Heart right ventricle (tissue), 16 donors: ENCODE results near the gene DCBLD2. TPM values are rescaled to one million over a fixed set of nuclear protein-coding genes. Genes with fewer than 3 reads are reported as not detected.

Source experiments
- ATAC-seq, 8 donors: fragments of 200-7000 bp; cut with Tn5 transposase; one replicate each; pipeline ENCODE4 v1.9.1; 2020; ENCODE audit warnings: mild to moderate bottlenecking in 8 of 8, moderate library complexity in 8 of 8, moderate number of reproducible peaks in 1 of 8
- DNase-seq, 2 donors: peaks; one replicate each; pipeline ENCODE4 v3.0.0-alpha.2; 2020
- H3K27ac ChIP-seq, 10 donors: fragments of 200-600 bp; sonication (generic) in 2 of 10; one replicate each; pipeline versions ENCODE4 v1.5.0 to v1.8.0; 2020 to 2022; ENCODE audit warnings: mild to moderate bottlenecking in 3 of 10
- H3K27me3 ChIP-seq, 7 donors: fragments of 200-600 bp; one replicate each; pipeline ENCODE4 v1.8.0; 2021 to 2022; ENCODE audit warnings: mild to moderate bottlenecking in 2 of 7
- H3K36me3 ChIP-seq, 9 donors: fragments of 200-600 bp; sonication (generic) in 1 of 9; one replicate each; pipeline versions ENCODE4 v1.5.0 to v1.8.0; 2020 to 2022; ENCODE audit warnings: mild to moderate bottlenecking in 2 of 9
- H3K4me1 ChIP-seq, 9 donors: fragments of 200-600 bp; sonication (generic) in 1 of 9; one replicate each; pipeline versions ENCODE4 v1.5.0 to v1.8.0; 2020 to 2022; ENCODE audit warnings: mild to moderate bottlenecking in 4 of 9
- H3K4me3 ChIP-seq, 10 donors: fragments of 200-600 bp; sonication (generic) in 2 of 10; one replicate each; pipeline versions ENCODE4 v1.5.0 to v1.8.0; 2020 to 2022; ENCODE audit warnings: mild to moderate bottlenecking in 7 of 10, moderate library complexity in 2 of 10
- H3K9me3 ChIP-seq, 11 donors: fragments of 200-600 bp in 10 of 11; sonication (generic) in 2 of 11; one replicate each; pipeline versions ENCODE4 v1.5.0 to v1.8.0; 2013 to 2022; ENCODE audit warnings: mild to moderate bottlenecking in 2 of 11, control low read depth in 1 of 11, moderate library complexity in 1 of 11
- CTCF ChIP-seq, 9 donors: fragments of 200-600 bp; sonication (generic) in 2 of 9; IDR thresholded peaks; one replicate each; pipeline versions ENCODE4 v1.5.0 to v1.8.0; 2021 to 2022; ENCODE audit warnings: antibody characterized with exemption in 9 of 9, mild to moderate bottlenecking in 5 of 9, moderate library complexity in 1 of 9
- WGBS, 2 donors: extraction: QIAGEN DNeasy Blood & Tissue Kit; methylation state at CpG; one replicate each; pipeline ENCODE4 v1.1.7; 2013; ENCODE audit warnings: inconsistent platforms in 1 of 2; 5-methylcytosine and 5-hydroxymethylcytosine counted together
- intact Hi-C, 10 donors: fragments of 100-400 bp; cut with DNase I; formaldehyde crosslinking; loops; one replicate each; pipeline versions ENCODE4 v1.11.1 to v1.14.2; 2022
- long read RNA-seq, 3 donors: library from polyadenylated mRNA; unstranded; transcript quantifications; one replicate each; pipeline ENCODE4 v2.0.0, GENCODE V29; 2020 to 2021
- polyA plus RNA-seq, 2 donors: library from polyadenylated mRNA; stranded (reverse); fragments of 200-250 nt; gene quantifications; one replicate each; pipeline ENCODE4 v1.2.3, GENCODE V29; 2013
- total RNA-seq, 10 donors: library from RNA; stranded (reverse); fragmentation: NEBNext Ultra II Directional in 3 of 10; extraction: Animal tissue kit (Norgen Biotek cat#: 25700) in 3 of 10; gene quantifications; one replicate each; pipeline versions ENCODE4 v1.2.1 to v1.2.4, GENCODE V29; 2021 to 2023
- donor health status: Arrhythmogenic right ventricular cardiomyopathy.
- donor health status: ischemic (EF 13 %, LVEDD 7.1; RV severe dilation, severe dysfunction).
- donor health status: healthy with polysubstance abuse.
- donor health status: DM: no; HTN: yes; CAD: no.
- donor health status: DM: no; HTN: no; CAD: no.
- donor health status: ischemic (EF 25% LVEDD 6.9; RV normal size, moderate dysfunction).
- donor health status: ischemic (EF 25% LVEDD 5.7; RV mildly dilated, moderate dysfunction).
- donor health status: healthy.
- donor health status: DM: yes; HTN: yes; CAD: no.
- donor health status: Ischemic cardiomyopathy.
- donor health status: ischemic (EF 35%, LVEDD 5.7; RV mildly dilated, moderate dysfunction).
- donor health status: nonischemic (EF 11% LVEDD 7.7; RV severe dilation, severe dysfunction).
- donor health status: DM: yes; HTN: yes; CAD: no.
- donor health status: PGD.
- donor health status: ischemic (EF 29% LVEDD 5.4; RV normal size, mild dysfunction).
- donor health status: nonischemic (EF 23%, LVEDD 6.1; RV moderate dilation, normal function).

DCBLD2 gene
- total RNA-seq (10 to 100 TPM; 24.6 to 97.4 (median 48.4) TPM), polyA plus RNA-seq (10 to 100 TPM; 11.9 to 29.7 TPM)
- long read RNA-seq, donor 1, full-length matches to known transcripts = 18 of 43 reads
- long read RNA-seq, donor 1, partial matches to known transcripts = 13 of 43 reads
- long read RNA-seq, donor 1, other reads (novel, unspliced or antisense) = 12 of 43 reads
- long read RNA-seq, donor 2, full-length matches to known transcripts = 7 of 32 reads
- long read RNA-seq, donor 2, partial matches to known transcripts = 13 of 32 reads
- long read RNA-seq, donor 2, other reads (novel, unspliced or antisense) = 12 of 32 reads
- long read RNA-seq, donor 3, full-length matches to known transcripts = 6 of 40 reads
- long read RNA-seq, donor 3, partial matches to known transcripts = 12 of 40 reads
- long read RNA-seq, donor 3, other reads (novel, unspliced or antisense) = 22 of 40 reads

- Histone ChIP-seq H3K27me3 (peaks cover 0 to 9% (median 0%) of the 10 kb centered on the region in 7 donors), H3K36me3 (no peaks in the 10 kb centered on the region), H3K27ac (peak within 1 kb of the TSS; percentile 82 to 96 (median 94)), H3K4me3 (peak within 1 kb of the TSS; percentile 71 to 98 (median 90)), H3K4me1 (peaks cover 0 to 47% (median 22%) of the 10 kb centered on the region in 9 donors), H3K9me3 (no peaks in the 10 kb centered on the region)
- no peak for TF ChIP-seq CTCF (IDR thresholded peaks at IDR 0.05)
- DNase-seq = peak; percentile 97 to 99
- WGBS, 2 donors = 0% methylated on average over 75 to 85 of the region's 86 CpGs
- intact Hi-C loops = loop anchor here in 5 of 10 donors (5.0 to 10.0 kb wide), 4 partner anchors 77 to 307 kb away; partner anchors contain the start of gene CPOX (in 1 of the 5)
- peak; percentile 98 to 99 (median 99) for ATAC-seq
These were observed at the start of gene DCBLD2 for GRCh38 chr3:98901392-98902350. Gene DCBLD2 (minus strand): TSS chr3:98901695. CDS start chr3:98901326, 369 bp downstream.

- H3K36me3 ChIP-seq = no peaks in the 10 kb centered on the region
These were observed 44.2 kb upstream of the DCBLD2 start for GRCh38 chr3:98945666-98946065.

GRCh38 chr3:98945101-98945524 is 43.6 kb upstream of the DCBLD2 start:
- Histone ChIP-seq H3K27ac (no peak overlapping the region), H3K27me3 (no peaks in the 10 kb centered on the region), H3K36me3 (no peaks in the 10 kb centered on the region), H3K4me1 (peaks cover 0 to 7% (median 3%) of the 10 kb centered on the region in 9 donors), H3K4me3 (no peak overlapping the region), H3K9me3 (peaks cover 0 to 7% (median 0%) of the 10 kb centered on the region in 11 donors)
- no peak for TF ChIP-seq CTCF (IDR thresholded peaks at IDR 0.05)
- DNase-seq (no peak), ATAC-seq (peak in 2 of 8 donors; percentile 55)
- 46 to 57% methylated on average over 1 of the region's 1 CpG for WGBS, 2 donors
- intact Hi-C loops = no loop called here

More at GRCh38 chr3:98945666-98946065, 44.2 kb upstream of the DCBLD2 start:
- DNase-seq = no peak
- H3K27me3 ChIP-seq = no peaks in the 10 kb centered on the region
- H3K27ac ChIP-seq = no peak overlapping the region
- TF ChIP-seq CTCF (IDR thresholded peaks at IDR 0.05) = no peak
- ATAC-seq = no peak
- peaks cover 0 to 7% (median 3%) of the 10 kb centered on the region in 9 donors for H3K4me1 ChIP-seq
- intact Hi-C loops = no loop called here
- H3K4me3 ChIP-seq = no peak overlapping the region
- peaks cover 0 to 7% (median 0%) of the 10 kb centered on the region in 11 donors for H3K9me3 ChIP-seq
- WGBS, 2 donors = 72 to 77% methylated on average over 1 of the region's 1 CpG

GRCh38 chr3:98930413-98930812 is 28.9 kb upstream of the DCBLD2 start:
- intact Hi-C loops = no loop called here
- H3K27ac ChIP-seq = no peak overlapping the region

More at GRCh38 chr3:98930413-98930812, 28.9 kb upstream of the DCBLD2 start:
- Histone ChIP-seq H3K4me1 (no peaks in the 10 kb centered on the region), H3K4me3 (no peak overlapping the region), H3K36me3 (no peaks in the 10 kb centered on the region), H3K27me3 (no peaks in the 10 kb centered on the region), H3K9me3 (peaks cover 0 to 39% (median 17%) of the 10 kb centered on the region in 11 donors)
- ATAC-seq (no peak), DNase-seq (no peak)
- no peak for TF ChIP-seq CTCF (IDR thresholded peaks at IDR 0.05)
